Forelimb muscle (tissue), 1 donor: ENCODE measurements around the gene SMCHD1. TPM values are rescaled to one million over a fixed set of nuclear protein-coding genes. Genes with fewer than 3 reads are reported as not detected.

Experiments
- DNase-seq: peaks from one replicate; pipeline ENCODE4 v3.0.0-alpha.2; 2013; ENCODE audit warnings: low read depth
- polyA plus RNA-seq: library from polyadenylated mRNA; unstranded; fragments of 120-200 nt; gene quantifications from one replicate; pipeline ENCODE4 v1.2.1, GENCODE V29; 2013; ENCODE audit not compliant: insufficient read length

SMCHD1 gene
- 37.2 TPM for polyA plus RNA-seq

GRCh38 chr18:2655178-2655953 is at the start of gene SMCHD1:
Gene SMCHD1 (plus strand): TSS chr18:2655726. CDS start chr18:2656076, 350 bp downstream.
- DNase-seq, result no peak

- DNase-seq, result no peak
Observed at GRCh38 chr18:2606335-2606734, 49.2 kb upstream of the SMCHD1 start.

GRCh38 chr18:2609604-2610003 is 45.9 kb upstream of the SMCHD1 start:
- no peak for DNase-seq

- DNase-seq, result no peak
Observed at GRCh38 chr18:2610549-2610948, 45.0 kb upstream of the SMCHD1 start.

- no peak for DNase-seq
Observed at GRCh38 chr18:2612996-2613395, 42.5 kb upstream of the SMCHD1 start.

- no peak for DNase-seq
Observed at GRCh38 chr18:2617401-2617998, 38.0 kb upstream of the SMCHD1 start.

GRCh38 chr18:2618009-2618408 is 37.5 kb upstream of the SMCHD1 start:
- DNase-seq, result no peak

- no peak for DNase-seq
Observed at GRCh38 chr18:2625217-2625616, 30.3 kb upstream of the SMCHD1 start.

- no peak for DNase-seq
Observed at GRCh38 chr18:2627821-2628276, 27.7 kb upstream of the SMCHD1 start.

- DNase-seq, result no peak
Observed at GRCh38 chr18:2629003-2629402, 26.5 kb upstream of the SMCHD1 start.

- no peak for DNase-seq
Observed at GRCh38 chr18:2635586-2635985, 19.9 kb upstream of the SMCHD1 start.

GRCh38 chr18:2636126-2636631 is 19.3 kb upstream of the SMCHD1 start:
- DNase-seq, result no peak

GRCh38 chr18:2641638-2642037 is 13.9 kb upstream of the SMCHD1 start:
- no peak for DNase-seq

- DNase-seq, result no peak
Observed at GRCh38 chr18:2642771-2643170, 12.8 kb upstream of the SMCHD1 start.

GRCh38 chr18:2644535-2644934 is 11.0 kb upstream of the SMCHD1 start:
- DNase-seq, result no peak

GRCh38 chr18:2651981-2652380 is 3.5 kb upstream of the SMCHD1 start:
- DNase-seq, result no peak

GRCh38 chr18:2653467-2653866 is 2.1 kb upstream of the SMCHD1 start:
- DNase-seq, result no peak

- DNase-seq, result no peak
Observed at GRCh38 chr18:2654169-2654927, 1.2 kb upstream of the SMCHD1 start.

- no peak for DNase-seq
Observed at GRCh38 chr18:2654928-2655177, 673 bp upstream of the SMCHD1 start.

- no peak for DNase-seq
Observed at GRCh38 chr18:2655954-2656236, 369 bp downstream of the SMCHD1 start.

- no peak for DNase-seq
Observed at GRCh38 chr18:2656237-2656980, 883 bp downstream of the SMCHD1 start.

- DNase-seq, result no peak
Observed at GRCh38 chr18:2656981-2657512, 1.5 kb downstream of the SMCHD1 start.
